GM12873 (cell line): ENCODE data around the gene PRSS57.

Experiments
- CTCF ChIP-seq: IDR thresholded peaks from 2 replicates; pipeline ENCODE4 v1.5.1; 2012; ENCODE audit warnings: low read depth, mild to moderate bottlenecking, moderate library complexity, low read length, control low read depth; ENCODE audit not compliant: insufficient read depth; ENCODE audit errors: missing control alignments

The PRSS57 gene

GRCh38 chr19:695352-695949 is at the start of gene PRSS57:
Gene PRSS57 (minus strand): TSS chr19:695452. CDS start chr19:695430, 22 bp downstream.
- no peak for TF ChIP-seq CTCF

GRCh38 chr19:743168-743687 is 48.0 kb upstream of the PRSS57 start:
- no peak for TF ChIP-seq CTCF

- TF ChIP-seq CTCF: no peak
Measured at GRCh38 chr19:742540-743075, 47.4 kb upstream of the PRSS57 start.

GRCh38 chr19:741506-742131 is 46.4 kb upstream of the PRSS57 start:
- TF ChIP-seq CTCF: peak; percentile 37

GRCh38 chr19:739998-740715 is 44.9 kb upstream of the PRSS57 start:
- no peak for TF ChIP-seq CTCF

- TF ChIP-seq CTCF: no peak
Measured at GRCh38 chr19:738509-739128, 43.4 kb upstream of the PRSS57 start.
